GM12891 (cell line): ENCODE measurements around the gene C11orf21.

Experiments used
- DNase-seq: peaks from one replicate; pipeline ENCODE4 v3.0.0; 2011; ENCODE audit warnings: low spot score; ENCODE audit not compliant: insufficient read length
- FAIRE-seq: peaks from 2 replicates; lab custom pipeline; 2011; peaks lifted over from hg19 to GRCh38; lab: Jason Lieb, UNC
- PAX5 ChIP-seq: IDR thresholded peaks from 2 replicates; pipeline ENCODE4 v1.6.1; 2011; ENCODE audit warnings: low read length, moderate library complexity, mild to moderate bottlenecking; ENCODE audit not compliant: insufficient read depth, severe bottlenecking
- POLR2A ChIP-seq: IDR thresholded peaks from 2 replicates; pipeline ENCODE4 v1.6.1; 2011; ENCODE audit warnings: low read depth, low read length, control low read depth
- POLR2AphosphoS5 ChIP-seq: IDR thresholded peaks from 2 replicates; pipeline ENCODE4 v1.6.1; 2011; ENCODE audit warnings: low read depth, low read length, control low read depth
- POU2F2 ChIP-seq: IDR thresholded peaks from 2 replicates; pipeline ENCODE4 v1.6.1; 2011; ENCODE audit warnings: low read depth, mild to moderate bottlenecking, control low read depth, low read length, moderate library complexity
- SPI1 ChIP-seq: IDR thresholded peaks from 2 replicates; pipeline ENCODE4 v1.6.1; 2011; ENCODE audit warnings: low read depth, low read length, control low read depth
- TAF1 ChIP-seq: IDR thresholded peaks from 2 replicates; pipeline ENCODE4 v1.6.1; 2011; ENCODE audit warnings: low read depth, low read length, control low read depth

C11orf21 gene

DNA sequence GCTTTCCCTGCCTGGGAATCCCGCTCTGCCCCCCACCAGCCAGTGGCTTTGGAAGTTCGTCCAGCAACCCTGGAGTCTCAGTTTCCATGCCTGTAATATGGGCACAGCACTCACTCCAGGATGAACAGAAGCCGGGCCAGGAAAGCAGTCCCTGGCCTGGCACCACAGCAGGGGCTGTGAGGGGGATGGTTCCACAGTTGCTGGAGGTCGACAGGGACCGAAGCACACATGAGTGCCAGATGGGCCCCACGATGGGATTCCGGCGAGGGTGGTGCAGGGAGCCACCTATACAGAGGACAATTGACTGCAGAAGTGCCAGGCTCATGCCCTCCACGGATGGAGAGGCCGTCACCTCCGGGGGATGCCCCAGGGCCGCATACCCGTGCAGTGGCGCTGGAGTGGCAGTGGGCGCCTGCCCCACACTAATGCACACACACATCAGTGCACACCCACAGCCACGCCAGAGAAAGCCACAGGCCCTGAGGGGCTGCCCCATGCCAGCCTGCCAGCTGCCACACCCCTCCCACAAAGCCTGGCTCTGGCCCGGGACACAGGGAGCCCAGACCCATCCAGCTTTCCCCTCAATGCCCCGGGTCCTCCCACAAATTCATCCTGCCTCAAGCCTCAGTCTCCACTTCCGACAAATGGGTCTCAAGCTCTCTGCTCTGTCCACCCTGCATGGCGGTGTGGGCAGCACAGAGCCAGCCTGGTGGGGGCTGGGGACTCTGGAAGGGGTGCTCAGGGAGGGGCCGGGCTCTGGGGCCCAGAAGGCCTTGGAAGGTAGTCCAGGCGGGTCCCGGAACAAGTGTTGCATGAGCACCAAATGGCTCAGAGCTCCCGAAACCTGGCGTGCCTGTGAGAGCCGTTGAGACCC is 41.0 kb downstream of the C11orf21 start:
- DNase-seq, result no peak
- FAIRE-seq, result no peak
- no peak for TF ChIP-seq POU2F2
- TF ChIP-seq POLR2AphosphoS5, result no peak
- no peak for TF ChIP-seq SPI1
- TF ChIP-seq PAX5, result no peak
- no peak for TF ChIP-seq TAF1
- no peak for TF ChIP-seq POLR2A

DNA sequence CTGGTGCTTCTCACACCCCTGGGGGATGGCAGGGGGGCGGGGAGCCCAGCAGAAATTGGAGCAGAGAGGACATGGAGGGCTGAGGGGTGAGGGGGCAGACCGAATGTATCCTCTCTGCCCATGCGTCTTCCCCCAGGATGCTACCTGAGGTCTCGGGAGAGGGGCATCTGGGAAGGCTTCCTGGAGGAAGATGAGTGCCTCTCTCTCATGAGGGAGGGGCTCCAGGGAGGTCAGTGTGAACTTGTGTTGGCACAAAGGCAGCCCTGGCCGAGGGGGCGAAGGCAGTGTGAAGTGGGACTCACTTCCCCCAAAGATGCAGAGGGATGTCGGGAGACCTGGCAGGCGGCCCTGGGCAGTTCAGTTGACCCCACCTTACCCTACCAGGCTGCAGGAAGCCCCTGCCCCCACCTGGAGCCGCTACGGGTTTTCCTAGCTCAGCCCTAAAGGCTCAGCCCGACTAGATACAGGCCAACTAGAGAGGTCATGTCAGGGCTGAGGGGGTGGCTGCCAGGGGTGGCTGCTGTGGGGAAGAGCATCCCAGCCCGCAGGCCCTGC is 41.7 kb downstream of the C11orf21 start:
- TF ChIP-seq TAF1, result no peak
- no peak for TF ChIP-seq PAX5
- no peak for TF ChIP-seq POLR2AphosphoS5
- TF ChIP-seq POU2F2, result no peak
- no peak for TF ChIP-seq POLR2A
- TF ChIP-seq SPI1, result no peak
- FAIRE-seq (no peak), DNase-seq (no peak)

DNA sequence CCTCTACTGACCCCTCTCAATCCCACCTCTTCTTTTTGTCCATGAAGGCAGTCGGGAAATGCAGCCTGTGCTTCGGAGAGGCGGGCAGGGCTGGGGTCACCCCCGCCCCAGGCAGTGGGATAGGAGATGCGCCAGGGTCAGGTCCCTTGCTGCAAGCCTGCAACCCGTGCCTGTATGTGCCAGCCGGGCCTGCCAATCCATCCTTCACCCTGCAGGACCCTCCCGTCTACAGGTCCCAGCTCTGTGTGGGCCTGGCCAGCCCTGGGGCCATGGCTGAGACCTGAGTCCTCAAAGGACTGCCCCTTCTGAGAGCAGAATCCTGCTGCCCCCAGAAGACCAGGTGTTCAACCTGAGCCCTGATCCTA is 42.3 kb downstream of the C11orf21 start:
- FAIRE-seq (no peak), DNase-seq (no peak)
- TF ChIP-seq POLR2AphosphoS5 (no peak), PAX5 (no peak), SPI1 (no peak), POU2F2 (no peak), POLR2A (no peak), TAF1 (no peak)

DNA sequence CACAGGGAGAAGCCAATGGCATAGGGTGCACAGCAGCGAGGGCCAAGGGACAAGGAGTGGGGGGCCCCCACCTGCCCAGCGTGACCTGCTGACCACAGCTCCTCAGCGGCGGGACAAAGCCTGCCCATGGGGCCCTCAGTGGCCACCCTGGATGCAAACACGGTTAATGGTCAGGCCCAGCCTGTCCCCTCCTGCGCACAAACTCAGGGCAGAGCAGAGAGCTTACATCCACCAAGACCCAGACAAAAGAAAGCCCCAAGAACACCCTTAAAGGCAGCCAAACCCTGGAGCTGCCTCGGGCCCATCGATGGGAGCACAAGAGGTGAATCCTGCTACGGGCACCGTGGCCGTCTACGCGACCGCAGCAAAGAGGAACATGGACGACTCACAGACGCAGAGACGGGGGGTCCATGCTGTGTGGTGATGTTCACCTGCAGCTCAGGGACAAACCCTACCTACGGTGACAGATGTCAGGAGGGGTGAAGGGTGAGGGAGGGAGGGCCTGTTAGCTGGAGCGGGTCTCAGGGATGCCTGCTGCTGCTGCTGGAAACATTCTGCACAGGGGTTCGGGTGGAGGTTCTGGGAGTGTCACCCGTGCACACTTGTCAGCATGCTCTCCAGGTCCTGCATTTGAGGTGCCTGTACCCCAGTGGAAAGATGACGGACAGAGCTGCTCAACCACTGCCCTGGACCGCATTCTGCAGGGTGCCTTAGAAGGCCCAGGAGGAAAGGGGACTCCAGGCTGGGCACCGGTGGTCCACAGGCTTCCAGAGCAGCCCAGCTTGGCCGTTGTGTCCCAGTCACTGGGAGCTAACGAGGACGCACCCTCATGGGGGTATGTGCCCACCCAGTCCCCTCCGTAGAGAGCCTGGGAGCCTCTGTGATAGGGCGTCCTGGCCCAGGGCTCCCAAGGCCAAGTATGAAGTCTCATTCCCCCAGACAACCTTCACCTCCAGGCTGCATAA is 42.9 kb downstream of the C11orf21 start:
- TF ChIP-seq POU2F2 (no peak), SPI1 (no peak), POLR2AphosphoS5 (no peak), PAX5 (no peak), POLR2A (no peak), TAF1 (no peak)
- FAIRE-seq, result no peak
- DNase-seq, result no peak

DNA sequence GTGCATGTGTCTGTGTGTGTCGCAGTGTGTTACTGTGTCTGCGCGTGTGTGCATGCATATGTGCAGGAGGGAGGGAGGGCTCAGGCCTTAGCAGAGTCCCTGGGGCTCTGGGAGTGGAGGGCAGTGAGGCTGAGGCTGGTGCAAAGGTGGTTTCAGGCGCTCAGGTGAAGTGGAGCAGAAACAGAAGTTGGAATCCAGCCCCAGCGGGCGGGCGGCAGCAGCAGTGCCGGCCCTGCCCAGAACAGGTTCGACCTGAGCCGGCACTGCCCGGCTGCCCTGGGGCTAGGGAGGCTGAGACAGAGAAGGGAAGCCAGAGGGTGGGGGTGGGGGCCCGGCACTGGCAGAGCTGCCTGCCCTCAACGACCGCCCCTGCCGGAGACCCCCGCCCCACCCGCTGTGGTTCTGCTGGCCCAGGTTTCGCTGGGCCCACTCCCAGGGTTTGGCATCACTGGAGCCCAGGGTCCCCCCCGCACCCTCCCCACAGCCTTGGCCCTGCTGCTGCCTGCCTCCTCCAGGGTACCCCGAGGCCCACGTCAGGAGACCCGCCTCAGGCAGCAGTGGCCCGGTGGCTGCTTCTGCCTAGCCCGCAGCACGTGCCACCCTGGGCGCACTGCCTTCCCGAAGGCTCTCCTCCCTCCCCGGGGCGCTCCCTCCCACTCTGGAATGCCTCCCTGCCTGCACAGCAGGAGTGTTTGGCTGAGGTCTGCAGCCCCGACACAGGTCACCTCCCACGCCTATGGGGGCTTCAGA is 44.6 kb downstream of the C11orf21 start:
- FAIRE-seq (no peak), DNase-seq (no peak)
- no peak for TF ChIP-seq POLR2A
- TF ChIP-seq SPI1, result no peak
- no peak for TF ChIP-seq POU2F2
- no peak for TF ChIP-seq TAF1
- no peak for TF ChIP-seq POLR2AphosphoS5
- no peak for TF ChIP-seq PAX5

DNA sequence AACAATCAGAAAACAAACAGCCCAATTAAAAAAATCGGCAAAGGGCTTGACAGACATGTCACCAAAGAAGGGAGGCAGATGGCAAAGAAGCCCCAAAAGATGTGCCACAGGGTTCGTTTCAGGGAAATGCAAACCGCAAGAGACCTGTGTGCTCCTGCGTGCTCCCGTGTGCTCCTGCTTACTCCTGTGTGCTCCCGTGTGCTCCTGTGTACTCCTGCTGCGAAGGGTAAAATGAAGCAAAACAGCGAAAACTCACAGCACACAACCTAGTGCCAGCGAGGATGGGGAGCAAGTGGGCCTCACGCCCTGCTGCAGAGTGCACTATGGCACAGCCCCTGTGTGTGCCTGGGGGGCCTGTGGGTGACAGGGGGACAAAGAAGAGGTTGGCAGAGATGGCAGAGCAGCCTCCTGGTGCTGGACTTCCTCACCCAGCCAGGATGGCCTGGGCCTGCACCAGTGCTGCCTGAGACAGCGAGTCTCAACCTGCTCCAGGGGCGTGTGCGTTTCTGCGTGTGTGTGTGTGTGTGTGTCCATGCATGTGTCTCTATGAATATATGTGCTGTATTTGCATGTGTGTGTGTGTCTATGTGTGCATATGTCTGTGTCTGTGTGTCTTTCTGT is 45.3 kb downstream of the C11orf21 start:
- DNase-seq (no peak), FAIRE-seq (no peak)
- TF ChIP-seq TAF1, result no peak

DNA sequence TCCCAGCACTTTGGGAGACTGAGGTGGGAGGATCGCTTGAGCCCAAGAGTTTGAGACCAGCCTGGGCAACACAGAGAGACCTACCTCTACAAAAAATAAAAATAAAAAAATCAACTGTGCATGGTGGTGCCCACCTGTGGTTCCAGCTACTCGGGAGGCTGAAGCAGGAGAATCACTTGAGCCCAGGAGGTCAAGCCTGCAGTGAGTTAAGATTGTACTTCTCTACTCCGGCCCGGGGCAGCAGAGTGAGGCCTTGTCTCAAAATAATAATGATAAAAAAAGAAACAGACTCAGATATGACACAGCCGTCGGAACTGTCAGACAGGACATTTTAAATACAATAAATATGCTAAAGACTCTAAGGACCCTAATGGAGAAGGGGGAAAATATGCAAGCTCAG is 49.7 kb downstream of the C11orf21 start:
- FAIRE-seq (no peak), DNase-seq (no peak)
- TF ChIP-seq POU2F2 (no peak), POLR2A (no peak), POLR2AphosphoS5 (no peak), PAX5 (no peak), SPI1 (no peak), TAF1 (no peak)

DNA sequence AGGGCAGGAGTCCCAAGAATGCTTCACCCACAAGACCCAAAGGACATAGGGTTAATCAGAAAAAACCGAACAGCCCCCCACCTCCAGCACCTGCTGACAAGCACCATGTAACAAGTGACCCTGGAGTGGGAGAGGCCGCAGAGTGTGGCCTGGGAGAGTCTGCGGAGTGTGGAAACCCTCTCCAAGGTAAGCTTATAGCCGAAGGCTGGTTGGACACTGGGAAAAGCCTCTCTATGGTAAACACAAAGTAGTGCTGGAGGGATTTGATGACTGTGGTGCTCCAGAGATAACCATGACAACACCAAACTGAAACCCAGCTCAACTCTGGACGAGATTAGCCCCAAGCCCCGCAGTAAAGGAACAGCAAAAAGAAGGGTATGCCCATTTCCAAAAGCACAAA is 50.6 kb downstream of the C11orf21 start:
- DNase-seq (no peak), FAIRE-seq (no peak)
- TF ChIP-seq PAX5 (no peak), POU2F2 (no peak), POLR2AphosphoS5 (no peak), SPI1 (no peak), TAF1 (no peak), POLR2A (no peak)
